SK-N-SH (cell line): Measurements from ENCODE around the gene TMSB10. TPM values are rescaled to one million over a fixed set of nuclear protein-coding genes. Genes with fewer than 3 reads are reported as not detected.

ENCODE experiments used
- CTCF ChIA-PET: fragments of 300-600, 350-600 bp; formaldehyde crosslinking; extraction: SDS; loops from one replicate; lab custom pipeline; 2021; lab: Yijun Ruan, JAX
- POLR2A ChIA-PET: fragments of 350-600 bp; sonication (Branson Sonifier 250); formaldehyde crosslinking; extraction: SDS; loops from one replicate; lab custom pipeline; 2020; ENCODE audit warnings: antibody characterized with exemption, inconsistent platforms; lab: Yijun Ruan, JAX
- DNase-seq: peaks from one replicate; pipeline ENCODE4 v3.0.0; 2012
- H2AFZ ChIP-seq: fragments of 200-600 bp; sonication (generic); 2 replicates; pipeline ENCODE4 v1.8.1; 2016; ENCODE audit warnings: antibody characterized with exemption, mild to moderate bottlenecking, low read depth
- H3F3A ChIP-seq: fragments of 200-600 bp; sonication (generic); replicated peaks from 2 replicates; pipeline ENCODE3; 2016; ENCODE audit warnings: antibody characterized with exemption, mild to moderate bottlenecking; ENCODE audit not compliant: insufficient read depth
- H3K27ac ChIP-seq, 2 experiments: fragments of 200-500 bp in 1 of 2; fragments of 200-600 bp in 1 of 2; sonication (Bioruptor generic) in 1 of 2; sonication (generic), shearing (Covaris generic) in 1 of 2; 2 replicates each; pipeline versions ENCODE4 v1.5.1 to v1.6.1; 2014 to 2016; ENCODE audit warnings: low read depth in 2 of 2, inconsistent platforms in 1 of 2, low read length in 1 of 2, mild to moderate bottlenecking in 1 of 2, mixed read lengths in 1 of 2
- H3K27me3 ChIP-seq: fragments of 200-600 bp; sonication (generic), shearing (Covaris generic); 2 replicates; pipeline ENCODE4 v1.6.1; 2016; ENCODE audit warnings: mixed run types; ENCODE audit not compliant: insufficient read depth
- H3K36me3 ChIP-seq, 2 experiments: fragments of 200-500 bp in 1 of 2; fragments of 200-600 bp in 1 of 2; sonication (Bioruptor generic) in 1 of 2; sonication (generic) in 1 of 2; replicated peaks in 1 of 2; 2 replicates each; pipeline versions ENCODE3 to v1.5.1; 2014 to 2016; ENCODE audit warnings: low read length in 1 of 2, mild to moderate bottlenecking in 1 of 2; ENCODE audit not compliant: insufficient read depth in 2 of 2, control insufficient read depth in 1 of 2
- H3K4me1 ChIP-seq, 2 experiments: fragments of 200-500 bp in 1 of 2; fragments of 200-600 bp in 1 of 2; sonication (Bioruptor generic) in 1 of 2; sonication (generic), shearing (Covaris generic) in 1 of 2; 2 replicates each; pipeline versions ENCODE4 v1.5.1 to v1.6.1; 2014 to 2016; ENCODE audit warnings: low read depth in 1 of 2, low read length in 1 of 2, mixed run types in 1 of 2; ENCODE audit not compliant: insufficient read depth in 2 of 2, control insufficient read depth in 1 of 2
- H3K4me2 ChIP-seq: fragments of 200-600 bp; sonication (generic), shearing (Covaris generic); 2 replicates; pipeline ENCODE4 v1.6.1; 2017; ENCODE audit warnings: mixed run types
- H3K4me3 ChIP-seq, 2 experiments: fragments of 200-500 bp in 1 of 2; fragments of 200-600 bp in 1 of 2; sonication (Bioruptor generic) in 1 of 2; sonication (generic), shearing (Covaris generic) in 1 of 2; 2 replicates each; pipeline versions ENCODE4 v1.5.1 to v1.8.1; 2014 to 2016; ENCODE audit warnings: low read depth in 2 of 2, inconsistent platforms in 1 of 2, low read length in 1 of 2, mild to moderate bottlenecking in 1 of 2, mixed read lengths in 1 of 2, moderate library complexity in 1 of 2
- H3K79me2 ChIP-seq: fragments of 200-600 bp; sonication (generic); 2 replicates; pipeline ENCODE4 v1.8.1; 2017; ENCODE audit warnings: mild to moderate bottlenecking; ENCODE audit not compliant: insufficient read depth
- H3K9ac ChIP-seq: fragments of 200-600 bp; sonication (generic); 2 replicates; pipeline ENCODE4 v1.6.1; 2017; ENCODE audit warnings: mixed run types
- H3K9me2 ChIP-seq: fragments of 200-600 bp; sonication (generic); 2 replicates; pipeline ENCODE4 v1.6.1; 2017; ENCODE audit warnings: mixed run types
- H3K9me3 ChIP-seq: fragments of 200-600 bp; sonication (generic); 2 replicates; pipeline ENCODE4 v1.6.1; 2017; ENCODE audit warnings: mixed run types, mild to moderate bottlenecking, moderate library complexity
- H4K20me1 ChIP-seq: fragments of 200-600 bp; sonication (generic); 2 replicates; pipeline ENCODE4 v1.6.1; 2017; ENCODE audit warnings: mild to moderate bottlenecking, mixed run types; ENCODE audit not compliant: insufficient read depth
- CHD2 ChIP-seq: fragments of 150-350 bp; IDR thresholded peaks from 2 replicates; pipeline ENCODE4 v1.6.1; 2018; ENCODE audit warnings: low read length; ENCODE audit not compliant: partially characterized antibody
- CTCF ChIP-seq: fragments of 200-600 bp; sonication (generic); IDR thresholded peaks from 2 replicates; pipeline ENCODE4 v1.6.1; 2017; ENCODE audit warnings: antibody characterized with exemption, mild to moderate bottlenecking, moderate library complexity
- ELF1 ChIP-seq: IDR thresholded peaks from 2 replicates; pipeline ENCODE4 v1.4.0; 2012
- EP300 ChIP-seq, 2 experiments: IDR thresholded peaks; 2 replicates each; pipeline versions ENCODE4 v1.4.0 to v1.6.1; 2012; ENCODE audit warnings: borderline replicate concordance in 1 of 2, low read depth in 1 of 2, low read length in 1 of 2
- FOXJ3 ChIP-seq: sonication (generic); formaldehyde crosslinking; IDR thresholded peaks from 2 replicates; pipeline ENCODE4 v1.5.1; 2020; ENCODE audit warnings: mild to moderate bottlenecking, missing genetic modification reagents
- GATA2 ChIP-seq: sonication (generic); formaldehyde crosslinking; IDR thresholded peaks from 2 replicates; pipeline ENCODE4 v1.5.0; 2020; ENCODE audit warnings: mild to moderate bottlenecking, missing genetic modification reagents
- IRF3 ChIP-seq: fragments of 150-350 bp; IDR thresholded peaks from 2 replicates; pipeline ENCODE4 v1.6.1; 2016; ENCODE audit warnings: mild to moderate bottlenecking, low read depth, low read length
- MEF2A ChIP-seq: IDR thresholded peaks from 2 replicates; pipeline ENCODE4 v1.4.0; 2012; ENCODE audit warnings: low read depth, borderline replicate concordance
- MXI1 ChIP-seq: IDR thresholded peaks from 2 replicates; pipeline ENCODE4 v1.6.1; 2012; ENCODE audit warnings: mild to moderate bottlenecking, low read depth, low read length, improper control_type of control experiment
- PBX3 ChIP-seq: IDR thresholded peaks from 2 replicates; pipeline ENCODE4; 2012
- POLR2AphosphoS5 ChIP-seq: IDR thresholded peaks from 2 replicates; pipeline ENCODE4 v1.6.1; 2012; ENCODE audit warnings: low read depth, low read length
- RAD21 ChIP-seq: IDR thresholded peaks from 2 replicates; pipeline ENCODE4 v1.6.1; 2012; ENCODE audit warnings: mild to moderate bottlenecking, low read length
- RCOR1 ChIP-seq: fragments of 150-350 bp; IDR thresholded peaks from 2 replicates; pipeline ENCODE4 v1.6.1; 2017; ENCODE audit warnings: antibody characterized with exemption, low read length
- REST ChIP-seq: IDR thresholded peaks from 2 replicates; pipeline ENCODE4 v1.6.1; 2012; ENCODE audit warnings: mild to moderate bottlenecking, low read depth, low read length, moderate library complexity
- RFX5 ChIP-seq: IDR thresholded peaks from 2 replicates; pipeline ENCODE4 v1.6.1; 2012; ENCODE audit warnings: mild to moderate bottlenecking, improper control_type of control experiment, low read length
- RXRA ChIP-seq: IDR thresholded peaks from 2 replicates; pipeline ENCODE4 v1.4.0; 2012; ENCODE audit warnings: low read depth, mild to moderate bottlenecking, borderline replicate concordance
- SIN3A ChIP-seq: IDR thresholded peaks from 2 replicates; pipeline ENCODE4 v1.6.1; 2012; ENCODE audit warnings: low read depth, mild to moderate bottlenecking, low read length, moderate library complexity, borderline replicate concordance
- SMC3 ChIP-seq: IDR thresholded peaks from 2 replicates; pipeline ENCODE4 v1.6.1; 2012; ENCODE audit warnings: low read depth, low read length, improper control_type of control experiment
- TAF1 ChIP-seq: IDR thresholded peaks from 2 replicates; pipeline ENCODE4 v1.6.1; 2012; ENCODE audit warnings: low read depth, mild to moderate bottlenecking, low read length, moderate library complexity, borderline replicate concordance
- TCF12 ChIP-seq: IDR thresholded peaks from 2 replicates; pipeline ENCODE4 v1.4.0; 2012
- TEAD4 ChIP-seq: IDR thresholded peaks from 2 replicates; pipeline ENCODE4 v1.4.0; 2012; ENCODE audit warnings: mild to moderate bottlenecking, borderline replicate concordance; ENCODE audit not compliant: insufficient read depth
- YY1 ChIP-seq: IDR thresholded peaks from 2 replicates; pipeline ENCODE4 v1.4.0; 2012; ENCODE audit warnings: low read depth, mild to moderate bottlenecking
- ZBTB33 ChIP-seq: IDR thresholded peaks from 2 replicates; pipeline ENCODE4 v1.4.0; 2012; ENCODE audit warnings: low read depth, borderline replicate concordance
- WGBS: methylation state at CpG from one replicate; pipeline ENCODE4 v1.1.6; 2017; ENCODE audit warnings: low lambda C conversion rate; 5-methylcytosine and 5-hydroxymethylcytosine counted together
- polyA plus RNA-seq, 3 experiments: library from polyadenylated mRNA; depleted of rRNA; stranded (reverse); fragments of >200 nt; gene quantifications; 2 replicates each; pipeline ENCODE4 v1.2.3, GENCODE V29; 2012

Gene TMSB10
- polyA plus RNA-seq, 1 of the 3 experiments (the other 2 are of a cell fraction), result 7,920 TPM

GRCh38 chr2:84946204-84947009 is 41.0 kb downstream of the TMSB10 start:
- Histone ChIP-seq H3K27me3 (no peaks in the 10 kb centered on the region), H3K79me2 (no peaks in the 10 kb centered on the region; the same call in 1 of the 2 replicates), H3K36me3 (no peaks in the 10 kb centered on the region), H4K20me1 (no peaks in the 10 kb centered on the region), H3K4me1 (peaks cover 0 to 9% of the 10 kb centered on the region in 2 experiments; a peak in 1 of 4 replicates), H3K9me2 (no peaks in the 10 kb centered on the region), H3F3A (peaks cover 7% of the 10 kb centered on the region), H3K9ac (peak overlapping the region; percentile 46), H3K4me2 (no peak overlapping the region), H2AFZ (peak overlapping the region; percentile 76; the same call in 1 of the 2 replicates), H3K27ac (peak overlapping the region; percentile 36 to 75; a peak in 3 of 4 replicates), H3K9me3 (no peaks in the 10 kb centered on the region), H3K4me3 (no peak overlapping the region)
- ChIA-PET CTCF (interaction anchor here (1.2 to 9.0 kb wide), 2 partner anchors 10 to 21 kb away, joined by 3 to 78 read pairs; no protein-coding TSS in a partner anchor), POLR2A (no interaction called here)
- WGBS, result 32% methylated on average over 11 of the region's 12 CpGs
- no peak for DNase-seq
- TF ChIP-seq MXI1, result no peak
- TF ChIP-seq RXRA, result no peak
- TF ChIP-seq RCOR1, result no peak
- TF ChIP-seq YY1, result no peak
- TF ChIP-seq EP300 (IDR thresholded peaks at IDR 0.05; ENCODE audit: borderline replicate concordance in 1 of 2, low read depth in 1 of 2, low read length in 1 of 2), result peak in 1 of 2 experiments; percentile 57; a peak in 1 of 4 replicates
- TF ChIP-seq SIN3A, result no peak
- TF ChIP-seq RFX5, result no peak
- peak; percentile 17; the same call in 1 of the 2 replicates for TF ChIP-seq TAF1
- 0 out of 2 replicates have a peak, but pooled peaks have one; percentile 21 for TF ChIP-seq MEF2A
- TF ChIP-seq ELF1, result 0 out of 2 replicates have a peak, but pooled peaks have one; percentile 23
- TF ChIP-seq CHD2, result no peak
- no peak for TF ChIP-seq CTCF
- peak; percentile 57; the same call in 1 of the 2 replicates for TF ChIP-seq TEAD4
- no peak for TF ChIP-seq RAD21
- TF ChIP-seq ZBTB33, result no peak
- peak; percentile 78; the same call in 1 of the 2 replicates for TF ChIP-seq POLR2AphosphoS5
- peak; percentile 77 for TF ChIP-seq TCF12
- TF ChIP-seq IRF3, result no peak
- TF ChIP-seq SMC3, result no peak
- no peak for TF ChIP-seq GATA2 (CRISPR knock-in tag)
- no peak for TF ChIP-seq REST
- TF ChIP-seq PBX3, result peak; percentile 44
- TF ChIP-seq FOXJ3, result no peak
